ENCODE results near the gene RBBP8. TPM values are rescaled to one million over a fixed set of nuclear protein-coding genes. Genes with fewer than 3 reads are reported as not detected.
"Not testable (repeated sequence)": the region's sequence is repeated elsewhere in the genome, so short reads cannot be mapped to it uniquely, and the experiment has no call there.

RBBP8 gene
- total RNA-seq, 2 donors from 2014 or later = 37.5 to 69.1 TPM

DNA sequence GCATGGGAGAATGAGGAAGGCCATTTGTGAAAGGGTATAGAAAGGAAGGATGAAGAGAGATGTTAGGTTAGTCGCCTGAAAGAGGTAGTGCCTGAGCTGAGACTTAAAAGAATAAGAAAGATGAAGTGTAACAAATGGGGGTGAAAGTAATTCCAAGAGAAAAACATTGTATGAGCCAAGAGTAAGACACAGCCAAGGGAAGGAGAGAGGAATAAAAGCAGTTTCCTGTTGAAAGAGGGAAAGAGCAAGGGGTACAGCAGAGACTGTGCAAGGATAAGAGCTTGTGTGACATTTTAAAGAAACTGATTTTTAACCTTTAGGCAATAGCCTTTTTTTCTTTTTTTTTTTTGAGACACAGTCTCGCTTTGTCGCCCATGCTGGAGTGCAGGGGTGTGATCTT lies 4.8 kb upstream of the RBBP8 start:
- Mint-ChIP-seq H3K36me3 (ENCODE audit: low read depth) (no peaks in the 10 kb centered on the region), H3K4me1 (peaks cover 3% of the 10 kb centered on the region), H3K9me3 (no peaks in the 10 kb centered on the region), H3K27me3 (no peaks in the 10 kb centered on the region), H3K27ac (no peak overlapping the region), H3K4me3 (no peak overlapping the region)
- no peak for ATAC-seq (replicated peaks)

DNA sequence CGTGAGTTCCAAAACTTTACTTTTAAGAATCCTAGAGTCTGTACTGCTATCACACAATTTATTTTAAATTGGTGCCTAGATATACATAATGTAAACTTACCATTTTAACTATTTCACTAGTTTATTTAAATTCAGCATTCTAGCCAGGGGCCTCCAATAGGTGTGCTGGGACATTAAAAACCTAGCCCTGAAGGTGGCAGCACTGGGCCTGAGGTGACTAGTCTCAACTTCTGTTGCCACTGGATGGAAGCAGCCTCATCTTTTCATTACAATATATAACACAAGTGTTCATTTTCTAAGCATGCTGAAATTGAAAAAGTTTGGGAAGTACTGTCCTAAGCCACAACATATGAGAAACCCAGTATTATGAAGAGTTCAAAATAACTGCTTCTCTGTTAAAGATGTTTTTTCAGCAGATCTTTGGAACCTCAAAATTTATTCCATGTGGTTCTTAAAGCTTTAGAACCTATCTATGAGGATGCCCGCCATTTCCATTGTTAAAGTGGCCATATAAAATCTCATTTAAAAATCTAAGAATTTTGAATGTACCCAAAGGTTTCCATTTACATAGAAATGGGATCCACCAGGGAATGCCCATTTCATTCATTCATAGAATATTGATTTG lies 2.9 kb upstream of the RBBP8 start:
- no peak overlapping the region for H3K4me3 Mint-ChIP-seq
- no peaks in the 10 kb centered on the region for H3K9me3 Mint-ChIP-seq
- H3K4me1 Mint-ChIP-seq = peaks cover 3% of the 10 kb centered on the region
- no peaks in the 10 kb centered on the region for H3K27me3 Mint-ChIP-seq
- H3K36me3 Mint-ChIP-seq (ENCODE audit: low read depth) = peaks cover 11% of the 10 kb centered on the region
- ATAC-seq (replicated peaks) = peak; percentile 44
- H3K27ac Mint-ChIP-seq = no peak overlapping the region

DNA sequence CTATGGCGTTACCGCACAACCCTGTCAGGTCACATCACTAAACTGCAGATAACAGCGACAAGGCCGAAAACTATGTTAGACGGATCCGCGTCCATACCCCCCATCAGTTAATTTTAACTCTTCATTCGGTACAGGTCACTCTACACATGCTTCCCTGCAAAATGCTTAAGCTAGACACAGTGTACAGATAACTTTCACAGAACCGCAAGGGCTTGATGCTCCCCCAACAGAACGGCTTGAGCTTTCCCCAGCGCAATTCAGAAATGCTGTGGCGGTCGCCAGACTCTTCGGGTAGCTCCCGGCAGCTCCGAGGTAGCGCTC lies 283 bp upstream of the RBBP8 start:
- Mint-ChIP-seq H3K4me3 (peak overlapping the region; percentile 84), H3K4me1 (peaks cover 3% of the 10 kb centered on the region), H3K9me3 (no peaks in the 10 kb centered on the region), H3K36me3 (ENCODE audit: low read depth) (peaks cover 34% of the 10 kb centered on the region), H3K27me3 (no peaks in the 10 kb centered on the region), H3K27ac (peak overlapping the region; percentile 58)
- peak; percentile 42 for ATAC-seq (replicated peaks)

DNA sequence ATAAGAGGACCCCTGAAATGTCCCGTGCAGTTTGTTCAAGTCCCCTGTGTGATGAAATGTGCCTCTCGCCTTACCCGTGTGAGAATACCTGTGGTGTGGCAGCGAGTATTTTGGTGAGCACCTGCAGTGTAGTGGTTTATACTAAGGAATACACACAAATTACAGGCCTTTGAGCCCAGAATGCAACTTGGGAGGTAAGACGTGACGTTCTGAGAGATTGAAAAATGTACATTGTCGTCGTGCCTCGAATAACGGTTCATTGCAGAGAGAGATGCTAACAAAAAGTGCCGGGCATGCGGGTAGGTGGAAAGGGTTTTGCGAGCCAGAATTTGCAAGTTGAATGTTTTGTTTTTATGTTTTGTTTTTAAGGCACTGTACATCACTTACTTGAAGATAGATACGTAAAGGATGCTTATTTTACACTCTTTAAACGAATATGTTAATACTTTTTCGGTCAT lies 867 bp downstream of the RBBP8 start:
- ATAC-seq (replicated peaks) = peak; percentile 42
- no peaks in the 10 kb centered on the region for H3K9me3 Mint-ChIP-seq
- peak overlapping the region; percentile 84 for H3K4me3 Mint-ChIP-seq
- peak overlapping the region; percentile 58 for H3K27ac Mint-ChIP-seq
- no peaks in the 10 kb centered on the region for H3K27me3 Mint-ChIP-seq
- H3K36me3 Mint-ChIP-seq (ENCODE audit: low read depth) = peaks cover 45% of the 10 kb centered on the region
- H3K4me1 Mint-ChIP-seq = peaks cover 3% of the 10 kb centered on the region

DNA sequence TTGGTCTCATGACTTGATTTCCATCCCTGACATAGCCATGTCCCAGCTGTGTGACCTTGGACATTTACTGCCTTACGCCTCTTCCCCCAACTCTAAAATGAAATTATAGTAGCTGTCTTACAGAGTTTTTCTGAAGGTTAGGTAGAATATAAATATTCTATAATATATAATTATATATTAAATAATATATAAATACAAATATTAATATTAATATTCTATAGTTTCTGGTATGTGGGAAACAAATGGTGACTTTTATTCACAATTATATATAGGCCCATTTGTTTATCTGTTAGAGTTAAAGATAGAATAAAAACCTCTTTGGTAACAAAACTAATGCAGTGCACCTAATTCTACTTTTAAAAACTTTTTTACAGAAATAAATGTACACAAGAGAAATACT lies 1.7 kb downstream of the RBBP8 start:
- ATAC-seq (replicated peaks) = no peak
- H3K27me3 Mint-ChIP-seq = no peaks in the 10 kb centered on the region
- H3K4me3 Mint-ChIP-seq = peak overlapping the region; percentile 84
- H3K27ac Mint-ChIP-seq = no peak overlapping the region
- H3K4me1 Mint-ChIP-seq = peaks cover 4% of the 10 kb centered on the region
- no peaks in the 10 kb centered on the region for H3K9me3 Mint-ChIP-seq
- H3K36me3 Mint-ChIP-seq (ENCODE audit: low read depth) = peaks cover 53% of the 10 kb centered on the region

DNA sequence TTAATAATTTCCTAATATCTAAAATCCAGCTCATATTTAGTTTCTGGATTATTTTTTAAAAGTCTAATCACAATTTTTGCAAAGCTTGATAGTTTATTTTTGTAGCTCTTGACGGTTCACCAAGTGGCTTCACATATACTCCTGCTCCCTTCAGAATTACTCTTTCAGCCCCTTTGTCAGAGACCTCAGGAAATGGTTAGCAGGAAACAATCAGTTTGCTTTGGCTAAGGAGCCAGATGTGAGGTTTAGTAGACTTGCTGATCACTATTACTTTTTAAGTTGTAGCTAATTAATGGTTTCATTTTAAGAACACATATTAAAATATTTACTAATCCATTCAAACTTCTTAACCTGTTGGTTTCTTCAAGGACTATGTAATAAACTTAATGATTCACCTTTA lies 2.3 kb downstream of the RBBP8 start:
- H3K4me1 Mint-ChIP-seq = peaks cover 6% of the 10 kb centered on the region
- no peak overlapping the region for H3K27ac Mint-ChIP-seq
- H3K27me3 Mint-ChIP-seq = no peaks in the 10 kb centered on the region
- no peaks in the 10 kb centered on the region for H3K9me3 Mint-ChIP-seq
- H3K4me3 Mint-ChIP-seq = peak overlapping the region; percentile 84
- H3K36me3 Mint-ChIP-seq (ENCODE audit: low read depth) = peaks cover 57% of the 10 kb centered on the region
- no peak for ATAC-seq (replicated peaks)

DNA sequence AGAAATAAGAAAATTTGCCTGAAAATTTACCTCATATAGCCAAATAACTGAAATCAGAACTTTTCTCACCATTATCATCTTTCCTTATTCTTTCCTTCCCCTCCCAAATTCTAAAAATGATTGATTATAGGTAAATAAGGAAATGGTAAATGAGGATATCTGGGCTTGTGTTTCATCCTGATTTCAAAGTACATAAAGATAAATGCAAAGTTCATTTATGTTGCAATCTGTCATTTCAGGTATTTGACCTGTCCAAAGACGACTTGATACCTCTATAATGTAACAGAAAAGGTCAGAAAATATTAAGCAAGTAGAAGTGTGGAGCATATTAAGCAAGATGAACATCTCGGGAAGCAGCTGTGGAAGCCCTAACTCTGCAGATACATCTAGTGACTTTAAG lies 3.4 kb downstream of the RBBP8 start:
- peaks cover 64% of the 10 kb centered on the region for H3K36me3 Mint-ChIP-seq (ENCODE audit: low read depth)
- H3K4me1 Mint-ChIP-seq = peaks cover 6% of the 10 kb centered on the region
- no peaks in the 10 kb centered on the region for H3K27me3 Mint-ChIP-seq
- ATAC-seq (replicated peaks) = no peak
- no peak overlapping the region for H3K4me3 Mint-ChIP-seq
- H3K9me3 Mint-ChIP-seq = no peaks in the 10 kb centered on the region
- no peak overlapping the region for H3K27ac Mint-ChIP-seq

DNA sequence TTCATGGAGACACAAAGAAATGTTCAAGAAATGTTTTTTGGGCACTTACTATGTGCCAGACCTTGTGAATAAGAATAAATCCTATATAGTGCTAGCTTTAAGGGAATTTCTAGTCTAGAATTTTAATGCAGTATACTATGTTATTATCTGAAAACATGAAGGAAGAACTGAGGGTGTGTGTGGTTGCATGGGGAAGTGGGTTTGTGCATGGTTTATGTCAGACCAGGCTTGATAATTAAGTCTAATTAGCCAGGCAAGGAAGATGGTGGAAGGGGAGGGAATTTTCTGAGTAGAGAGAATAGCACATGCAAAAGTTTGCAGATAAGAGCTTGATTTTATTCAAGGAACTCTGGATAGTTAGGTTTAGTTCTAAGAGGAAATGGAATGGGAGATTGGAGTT lies 6.5 kb downstream of the RBBP8 start:
- no peaks in the 10 kb centered on the region for H3K27me3 Mint-ChIP-seq
- no peak for ATAC-seq (replicated peaks)
- H3K9me3 Mint-ChIP-seq = no peaks in the 10 kb centered on the region
- H3K27ac Mint-ChIP-seq = no peak overlapping the region
- H3K36me3 Mint-ChIP-seq (ENCODE audit: low read depth) = peaks cover 75% of the 10 kb centered on the region
- peaks cover 6% of the 10 kb centered on the region for H3K4me1 Mint-ChIP-seq
- no peak overlapping the region for H3K4me3 Mint-ChIP-seq

DNA sequence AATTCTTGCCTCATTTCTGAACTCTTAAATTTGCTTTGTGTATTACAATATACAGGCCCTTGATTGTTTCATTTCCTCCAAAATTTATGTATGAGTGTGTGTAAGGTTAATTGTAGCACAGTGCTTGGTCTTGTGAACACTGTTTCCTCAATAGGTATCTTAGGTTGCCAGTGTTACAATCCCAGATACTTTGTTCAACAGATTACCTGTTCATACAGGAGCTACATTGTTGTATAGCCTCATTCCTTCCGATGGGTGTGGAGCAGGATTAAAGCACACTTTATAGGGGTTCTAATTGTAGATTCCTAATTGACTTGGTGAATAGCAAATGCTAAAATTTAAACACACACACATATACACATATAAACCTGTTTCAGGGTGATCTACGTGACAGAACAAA lies 10.7 kb downstream of the RBBP8 start:
- Mint-ChIP-seq H3K9me3 (no peaks in the 10 kb centered on the region), H3K4me1 (peaks cover 6% of the 10 kb centered on the region), H3K36me3 (ENCODE audit: low read depth) (peaks cover 69% of the 10 kb centered on the region), H3K27ac (no peak overlapping the region), H3K4me3 (no peak overlapping the region), H3K27me3 (no peaks in the 10 kb centered on the region)
- no peak for ATAC-seq (replicated peaks)

DNA sequence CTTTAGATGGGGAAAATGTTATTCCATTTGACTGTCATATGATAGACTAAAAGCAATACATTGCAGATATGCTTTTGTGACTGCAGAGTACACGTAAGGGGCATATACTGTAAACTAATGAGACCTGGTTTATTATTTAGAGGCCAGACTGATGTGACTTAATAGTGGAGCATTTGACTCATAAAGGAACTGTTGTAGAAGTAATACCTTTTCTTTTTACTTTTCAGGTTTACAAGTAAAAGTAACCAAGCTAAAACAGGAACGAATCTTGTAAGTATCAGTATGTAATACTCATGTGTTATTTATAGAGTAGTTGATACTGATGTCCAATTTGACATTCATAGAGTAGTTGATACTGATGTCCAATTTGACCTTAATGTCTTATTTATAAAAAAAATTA lies 13.1 kb downstream of the RBBP8 start:
- Mint-ChIP-seq H3K9me3 (no peaks in the 10 kb centered on the region), H3K27me3 (no peaks in the 10 kb centered on the region), H3K36me3 (ENCODE audit: low read depth) (peaks cover 73% of the 10 kb centered on the region), H3K27ac (no peak overlapping the region), H3K4me3 (no peak overlapping the region), H3K4me1 (no peaks in the 10 kb centered on the region)
- ATAC-seq (replicated peaks) = peak; percentile 19

DNA sequence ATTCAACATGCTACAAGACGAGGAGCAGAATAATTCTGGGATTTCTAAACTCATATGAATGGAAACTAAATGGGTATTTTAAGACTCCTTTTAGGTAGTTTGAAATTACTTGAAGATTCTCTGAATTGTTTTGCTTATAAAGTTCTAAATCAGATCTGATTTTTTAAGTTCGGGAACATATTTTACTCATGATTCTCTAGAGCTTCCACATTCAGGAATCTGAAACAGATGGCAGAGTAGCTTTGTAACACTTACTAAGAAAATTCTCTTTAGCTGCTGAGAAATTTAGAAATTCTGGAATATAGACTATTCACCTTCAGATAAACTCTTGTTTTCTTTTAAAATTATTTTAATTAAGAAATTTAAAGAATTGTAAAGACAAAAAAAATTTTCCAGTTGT lies 13.7 kb downstream of the RBBP8 start:
- no peak overlapping the region for H3K27ac Mint-ChIP-seq
- no peaks in the 10 kb centered on the region for H3K4me1 Mint-ChIP-seq
- ATAC-seq (replicated peaks) = no peak
- no peaks in the 10 kb centered on the region for H3K27me3 Mint-ChIP-seq
- H3K4me3 Mint-ChIP-seq = no peak overlapping the region
- H3K36me3 Mint-ChIP-seq (ENCODE audit: low read depth) = peaks cover 75% of the 10 kb centered on the region
- H3K9me3 Mint-ChIP-seq = no peaks in the 10 kb centered on the region

DNA sequence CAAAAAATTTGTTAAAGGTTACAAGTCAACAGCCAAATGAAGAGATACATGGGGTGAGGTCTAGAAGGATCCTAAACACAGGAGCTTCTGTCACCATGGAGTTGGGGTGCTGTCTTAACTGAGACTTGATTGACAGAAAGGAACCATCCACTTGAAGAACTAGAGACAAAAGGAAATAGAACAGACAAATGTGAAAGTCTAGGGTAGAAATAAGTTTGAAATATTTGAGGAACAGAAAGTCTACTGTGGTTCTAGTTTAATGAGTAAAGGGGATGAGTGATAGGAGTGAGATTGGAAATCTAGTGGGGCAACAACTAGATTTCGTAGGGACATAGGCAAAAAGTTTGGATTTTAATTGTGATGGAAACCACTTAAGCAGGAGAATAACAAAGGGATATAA lies 18.7 kb downstream of the RBBP8 start:
- Mint-ChIP-seq H3K36me3 (ENCODE audit: low read depth) (peaks cover 92% of the 10 kb centered on the region), H3K4me1 (peaks cover 4% of the 10 kb centered on the region)
- no peak for ATAC-seq (replicated peaks)

DNA sequence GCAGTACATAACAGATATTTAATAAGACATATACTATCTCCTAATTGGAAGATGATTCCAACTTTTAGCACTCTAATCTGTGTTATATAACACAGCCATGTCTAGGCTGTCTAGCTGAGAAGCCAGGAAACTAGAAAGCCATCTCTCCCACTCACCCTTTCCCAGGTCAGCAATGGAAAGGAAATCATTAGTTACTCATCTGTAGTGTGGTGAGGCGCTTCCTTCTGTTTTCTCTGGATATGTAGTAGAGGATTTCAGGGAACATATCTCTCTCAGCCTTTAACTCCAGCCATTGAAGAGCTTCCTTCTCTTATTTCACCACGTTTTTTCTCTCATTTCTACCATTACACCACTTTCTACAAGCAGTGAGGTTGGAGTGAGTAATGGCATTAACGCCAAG lies 19.4 kb downstream of the RBBP8 start:
- no peaks in the 10 kb centered on the region for H3K27me3 Mint-ChIP-seq
- no peak for ATAC-seq (replicated peaks)
- H3K4me1 Mint-ChIP-seq = peaks cover 4% of the 10 kb centered on the region
- H3K36me3 Mint-ChIP-seq (ENCODE audit: low read depth) = peaks cover 92% of the 10 kb centered on the region
- no peaks in the 10 kb centered on the region for H3K9me3 Mint-ChIP-seq
- peak overlapping the region; percentile 69 for H3K27ac Mint-ChIP-seq
- no peak overlapping the region for H3K4me3 Mint-ChIP-seq

More for the DNA sequence above, 18.7 kb downstream of the RBBP8 start:
- H3K27ac Mint-ChIP-seq = peak overlapping the region; percentile 69
- H3K9me3 Mint-ChIP-seq = no peaks in the 10 kb centered on the region
- H3K27me3 Mint-ChIP-seq = no peaks in the 10 kb centered on the region
- H3K4me3 Mint-ChIP-seq = no peak overlapping the region

DNA sequence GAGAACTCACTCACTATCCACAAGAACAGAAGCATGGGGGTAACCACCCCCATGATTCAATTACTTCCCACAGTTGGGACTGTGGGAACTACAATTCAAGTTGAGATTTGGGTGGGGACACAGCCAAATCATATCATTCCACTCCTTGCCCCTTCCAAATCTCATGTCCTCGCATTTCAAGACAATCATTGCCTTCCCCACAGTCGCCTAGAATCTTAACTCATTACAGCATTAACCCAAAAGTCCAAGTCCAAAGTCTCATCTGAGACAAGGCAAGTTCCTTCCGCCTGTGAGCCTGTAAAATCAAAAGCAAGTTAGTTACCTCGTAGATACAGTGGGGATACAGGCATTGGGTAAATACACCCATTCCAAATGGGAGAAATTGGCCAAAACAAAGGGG lies 20.9 kb downstream of the RBBP8 start:
- not testable (repeated sequence) for H3K4me3 Mint-ChIP-seq; ATAC-seq (replicated peaks); H3K9me3 Mint-ChIP-seq; H3K4me1 Mint-ChIP-seq; H3K27ac Mint-ChIP-seq; H3K27me3 Mint-ChIP-seq
- peaks cover 94% of the 10 kb centered on the region for H3K36me3 Mint-ChIP-seq (ENCODE audit: low read depth)

DNA sequence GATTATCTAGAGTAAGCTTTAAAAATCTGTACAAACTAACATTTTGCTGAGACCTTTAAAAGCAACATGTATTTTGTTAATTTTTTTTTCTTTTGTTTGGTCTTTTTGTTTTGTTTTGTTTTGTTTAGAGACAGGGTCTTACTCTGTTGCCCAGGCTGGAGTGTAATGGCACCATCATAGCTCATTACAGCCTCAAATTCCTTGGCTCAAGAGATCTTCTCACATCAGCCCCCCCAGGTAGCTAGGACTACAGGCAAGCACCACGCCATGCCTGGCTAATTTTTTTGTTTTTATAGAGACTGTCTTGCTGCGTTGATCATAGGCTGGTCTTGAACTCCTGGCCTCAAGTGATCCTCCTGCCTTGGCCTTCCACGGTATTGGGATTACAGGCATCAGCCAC lies 23.1 kb downstream of the RBBP8 start:
- H3K9me3 Mint-ChIP-seq = no peaks in the 10 kb centered on the region
- H3K36me3 Mint-ChIP-seq (ENCODE audit: low read depth) = peaks cover 85% of the 10 kb centered on the region
- H3K27ac Mint-ChIP-seq = no peak overlapping the region
- no peaks in the 10 kb centered on the region for H3K27me3 Mint-ChIP-seq
- no peak for ATAC-seq (replicated peaks)
- H3K4me1 Mint-ChIP-seq = peaks cover 4% of the 10 kb centered on the region
- H3K4me3 Mint-ChIP-seq = no peak overlapping the region

DNA sequence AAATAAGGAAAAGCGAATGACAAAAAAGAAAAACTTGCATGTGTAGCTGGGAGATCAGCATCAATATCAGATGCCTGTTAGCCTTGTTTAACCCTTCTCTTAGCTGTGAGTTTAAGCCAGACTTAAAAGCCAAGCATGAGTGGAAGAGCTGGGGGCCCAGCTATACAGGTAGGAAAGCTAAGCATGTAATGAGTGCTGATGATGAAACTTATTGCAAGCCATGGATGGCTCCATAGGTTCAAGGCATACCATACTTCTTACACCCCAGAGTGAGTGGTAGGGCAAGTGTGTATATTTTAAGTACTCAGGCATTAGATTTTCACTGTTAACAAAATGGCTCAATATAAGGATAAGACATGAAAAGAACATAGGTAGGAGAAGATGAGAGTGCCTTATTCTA lies 28.0 kb downstream of the RBBP8 start:
- Mint-ChIP-seq H3K4me3 (no peak overlapping the region), H3K27ac (no peak overlapping the region), H3K9me3 (no peaks in the 10 kb centered on the region), H3K4me1 (peaks cover 6% of the 10 kb centered on the region), H3K27me3 (no peaks in the 10 kb centered on the region), H3K36me3 (ENCODE audit: low read depth) (peaks cover 74% of the 10 kb centered on the region)
- ATAC-seq (replicated peaks) = no peak
